HG02870 (cell line): ENCODE results near the gene SPC25.
A peak's percentile ranks its signal among the peaks of the same experiment; 100 is the strongest.
"Not testable (repeated sequence)": the region's sequence is repeated elsewhere in the genome, so short reads cannot be mapped to it uniquely, and the experiment has no call there.

Experiments
- ATAC-seq: cut with Tn5 transposase; IDR thresholded peaks from one replicate; pipeline ENCODE4 v1.9.1; 2021; ENCODE audit warnings: mild to moderate bottlenecking, moderate library complexity; ENCODE audit not compliant: unreplicated experiment

The SPC25 gene

GRCh38 chr2:168904358-168904757, 14.1 kb upstream of the SPC25 start:
- ATAC-seq: no peak

- ATAC-seq: no peak
These were observed 13.7 kb upstream of the SPC25 start for GRCh38 chr2:168903888-168904287.

GRCh38 chr2:168901003-168901402, 10.8 kb upstream of the SPC25 start, which contains the start of gene G6PC2:
G6PC2 (plus strand) TSS chr2:168901291; CDS start chr2:168901332, 41 bp downstream.
- no peak for ATAC-seq

GRCh38 chr2:168897449-168897848, 7.2 kb upstream of the SPC25 start:
- ATAC-seq: no peak

GRCh38 chr2:168896783-168897182, 6.6 kb upstream of the SPC25 start:
- ATAC-seq: no peak

GRCh38 chr2:168895771-168896170, 5.5 kb upstream of the SPC25 start:
- no peak for ATAC-seq

GRCh38 chr2:168894720-168895119, 4.5 kb upstream of the SPC25 start:
- no peak for ATAC-seq

GRCh38 chr2:168894101-168894500, 3.9 kb upstream of the SPC25 start:
- ATAC-seq: no peak

- no peak for ATAC-seq
These were observed 2.1 kb upstream of the SPC25 start for GRCh38 chr2:168892327-168892726.

- ATAC-seq: peak; percentile 1
These were observed 610 bp downstream of the SPC25 start for GRCh38 chr2:168889635-168890005.

- ATAC-seq: no peak
These were observed 5.3 kb downstream of the SPC25 start for GRCh38 chr2:168884975-168885374.

GRCh38 chr2:168882163-168882562, 8.1 kb downstream of the SPC25 start:
- not testable (repeated sequence) for ATAC-seq

- no peak for ATAC-seq
These were observed 15.7 kb downstream of the SPC25 start for GRCh38 chr2:168874368-168875054.

- ATAC-seq: not testable (repeated sequence)
These were observed 19.4 kb downstream of the SPC25 start for GRCh38 chr2:168870824-168871223.

GRCh38 chr2:168870369-168870768, 19.9 kb downstream of the SPC25 start:
- not testable (repeated sequence) for ATAC-seq

- ATAC-seq: not testable (repeated sequence)
These were observed 23.1 kb downstream of the SPC25 start for GRCh38 chr2:168867164-168867563.

GRCh38 chr2:168858146-168858545, 32.1 kb downstream of the SPC25 start:
- ATAC-seq: no peak

GRCh38 chr2:168855601-168856000, 34.6 kb downstream of the SPC25 start:
- ATAC-seq: no peak

- no peak for ATAC-seq
These were observed 35.6 kb downstream of the SPC25 start for GRCh38 chr2:168854651-168855050.

GRCh38 chr2:168853471-168853870, 36.8 kb downstream of the SPC25 start:
- no peak for ATAC-seq

- ATAC-seq: no peak
These were observed 37.7 kb downstream of the SPC25 start for GRCh38 chr2:168852481-168852880.

- no peak for ATAC-seq
These were observed 38.4 kb downstream of the SPC25 start for GRCh38 chr2:168851674-168852320.

- ATAC-seq: no peak
These were observed 39.4 kb downstream of the SPC25 start for GRCh38 chr2:168850846-168851245.
